T-helper 2 cell treated with Interferon-gamma antibody and Interleukin-4, amounts not matched to agents 100 ng/mL and 5 ng/mL, for 36 hours (primary cell): ENCODE measurements around the gene GNGT1. TPM values are rescaled to one million over a fixed set of nuclear protein-coding genes. Genes with fewer than 3 reads are reported as not detected.

Experiments used
- intact Hi-C: fragments of 100-400 bp; cut with micrococcal nuclease; formaldehyde crosslinking; loops from one replicate; pipeline ENCODE4 v1.15.1; 2023
- total RNA-seq: library from RNA; stranded (reverse); gene quantifications from 2 replicates; pipeline ENCODE4 v1.2.3, GENCODE V29; 2022

Gene GNGT1
- total RNA-seq, 1 donor from 2014 or later = not detected

GRCh38 chr7:93938293-93938692 is 31.9 kb downstream of the GNGT1 start:
- intact Hi-C loops = no loop called here

GRCh38 chr7:93941945-93942344 is 35.6 kb downstream of the GNGT1 start:
- intact Hi-C loops = no loop called here

- intact Hi-C loops = no loop called here
These were observed 37.6 kb downstream of the GNGT1 start for GRCh38 chr7:93943816-93944540.

- intact Hi-C loops = no loop called here
These were observed 38.3 kb downstream of the GNGT1 start for GRCh38 chr7:93944673-93945072.

- intact Hi-C loops = no loop called here
These were observed 38.7 kb downstream of the GNGT1 start for GRCh38 chr7:93945083-93945482.

- intact Hi-C loops = no loop called here
These were observed 39.6 kb downstream of the GNGT1 start for GRCh38 chr7:93945756-93946535.

- intact Hi-C loops = no loop called here
These were observed 41.7 kb downstream of the GNGT1 start for GRCh38 chr7:93948106-93948505.

- intact Hi-C loops = no loop called here
These were observed 42.5 kb downstream of the GNGT1 start for GRCh38 chr7:93948873-93949272.

- intact Hi-C loops = no loop called here
These were observed 43.1 kb downstream of the GNGT1 start for GRCh38 chr7:93949423-93949822.

- intact Hi-C loops = no loop called here
These were observed 48.9 kb downstream of the GNGT1 start for GRCh38 chr7:93955304-93955703.

GRCh38 chr7:93957767-93958166 is 51.4 kb downstream of the GNGT1 start:
- intact Hi-C loops = no loop called here

- intact Hi-C loops = no loop called here
These were observed 51.8 kb downstream of the GNGT1 start for GRCh38 chr7:93958216-93958615.

GRCh38 chr7:93958651-93959050 is 52.3 kb downstream of the GNGT1 start:
- intact Hi-C loops = no loop called here

Other genes starting within 250 kb of the GNGT1 start
- not detected in 2 replicates for gene TFPI2, start 15.8 kb upstream of the GNGT1 start, total RNA-seq
- not detected in 2 replicates for gene GNG11, start 15.2 kb downstream of the GNGT1 start, total RNA-seq
- gene BET1, start 97.8 kb downstream of the GNGT1 start, total RNA-seq = 21.1 and 21.4 TPM in 2 replicates